ENCODE measurements around the gene CORT. TPM values are rescaled to one million over a fixed set of nuclear protein-coding genes. Genes with fewer than 3 reads are reported as not detected.

The CORT gene
- total RNA-seq, 1 experiment from 2014 or later: 0.33 TPM

- H3K27me3 ChIP-seq: no peaks in the 10 kb centered on the region
- peak overlapping the region; percentile 77 for H3K4me3 ChIP-seq
- DNase-seq: peak; percentile 21
- H3K36me3 ChIP-seq: no peaks in the 10 kb centered on the region
- H3K9me3 ChIP-seq: no peaks in the 10 kb centered on the region
Measured at GRCh38 chr1:10431070-10431730, 18.6 kb upstream of the CORT start.

GRCh38 chr1:10432910-10433700 is 16.7 kb upstream of the CORT start:
- no peaks in the 10 kb centered on the region for H3K9me3 ChIP-seq
- H3K36me3 ChIP-seq: no peaks in the 10 kb centered on the region
- no peak overlapping the region for H3K4me3 ChIP-seq
- H3K27me3 ChIP-seq: no peaks in the 10 kb centered on the region
- DNase-seq: no peak

GRCh38 chr1:10433790-10434189 is 16.0 kb upstream of the CORT start:
- Histone ChIP-seq H3K27me3 (no peaks in the 10 kb centered on the region), H3K9me3 (no peaks in the 10 kb centered on the region), H3K4me3 (no peak overlapping the region), H3K36me3 (no peaks in the 10 kb centered on the region)
- no peak for DNase-seq

- no peak overlapping the region for H3K4me3 ChIP-seq
- H3K9me3 ChIP-seq: no peaks in the 10 kb centered on the region
- H3K27me3 ChIP-seq: no peaks in the 10 kb centered on the region
- H3K36me3 ChIP-seq: no peaks in the 10 kb centered on the region
- no peak for DNase-seq
Measured at GRCh38 chr1:10434590-10434989, 15.2 kb upstream of the CORT start.

GRCh38 chr1:10437052-10437451 is 12.8 kb upstream of the CORT start:
- H3K4me3 ChIP-seq: no peak overlapping the region
- no peaks in the 10 kb centered on the region for H3K9me3 ChIP-seq

GRCh38 chr1:10438677-10439163 is 11.1 kb upstream of the CORT start:
- Histone ChIP-seq H3K27me3 (no peaks in the 10 kb centered on the region), H3K36me3 (no peaks in the 10 kb centered on the region), H3K4me3 (no peak overlapping the region), H3K9me3 (no peaks in the 10 kb centered on the region)
- DNase-seq: no peak

More at GRCh38 chr1:10437052-10437451, 12.8 kb upstream of the CORT start:
- H3K27me3 ChIP-seq: no peaks in the 10 kb centered on the region
- DNase-seq: no peak
- no peaks in the 10 kb centered on the region for H3K36me3 ChIP-seq

- H3K27me3 ChIP-seq: no peaks in the 10 kb centered on the region
- H3K9me3 ChIP-seq: no peaks in the 10 kb centered on the region
- no peak overlapping the region for H3K4me3 ChIP-seq
- no peaks in the 10 kb centered on the region; the same call in 1 of the 2 replicates for H3K36me3 ChIP-seq
- no peak for DNase-seq
Measured at GRCh38 chr1:10440305-10440704, 9.5 kb upstream of the CORT start.

- Histone ChIP-seq H3K4me3 (no peak overlapping the region), H3K36me3 (no peaks in the 10 kb centered on the region; the same call in 1 of the 2 replicates), H3K9me3 (no peaks in the 10 kb centered on the region), H3K27me3 (no peaks in the 10 kb centered on the region)
- no peak for DNase-seq
Measured at GRCh38 chr1:10440794-10441193, 9.0 kb upstream of the CORT start.

GRCh38 chr1:10444248-10444647 is 5.6 kb upstream of the CORT start:
- Histone ChIP-seq H3K4me3 (no peak overlapping the region), H3K27me3 (no peaks in the 10 kb centered on the region), H3K9me3 (no peaks in the 10 kb centered on the region), H3K36me3 (no peaks in the 10 kb centered on the region; the same call in 1 of the 2 replicates)
- DNase-seq: no peak

GRCh38 chr1:10444795-10445397 is 4.9 kb upstream of the CORT start:
- H3K9me3 ChIP-seq: no peaks in the 10 kb centered on the region
- H3K4me3 ChIP-seq: no peak overlapping the region
- DNase-seq: no peak
- no peaks in the 10 kb centered on the region for H3K27me3 ChIP-seq
- H3K36me3 ChIP-seq: no peaks in the 10 kb centered on the region; the same call in 1 of the 2 replicates

- no peak for DNase-seq
- no peaks in the 10 kb centered on the region for H3K9me3 ChIP-seq
Measured at GRCh38 chr1:10446790-10447422, 2.9 kb upstream of the CORT start.

GRCh38 chr1:10450156-10450814 is 454 bp downstream of the CORT start:
- H3K4me3 ChIP-seq: no peak overlapping the region
- H3K27me3 ChIP-seq: no peaks in the 10 kb centered on the region
- no peak for DNase-seq
- no peaks in the 10 kb centered on the region for H3K9me3 ChIP-seq
- no peaks in the 10 kb centered on the region for H3K36me3 ChIP-seq

More at GRCh38 chr1:10446790-10447422, 2.9 kb upstream of the CORT start:
- Histone ChIP-seq H3K36me3 (no peaks in the 10 kb centered on the region; the same call in 1 of the 2 replicates), H3K4me3 (no peak overlapping the region), H3K27me3 (no peaks in the 10 kb centered on the region)

- no peaks in the 10 kb centered on the region for H3K9me3 ChIP-seq
- H3K4me3 ChIP-seq: no peak overlapping the region
- H3K27me3 ChIP-seq: no peaks in the 10 kb centered on the region
- H3K36me3 ChIP-seq: no peaks in the 10 kb centered on the region; the same call in 1 of the 2 replicates
- no peak for DNase-seq
Measured at GRCh38 chr1:10450836-10451235, 1.0 kb downstream of the CORT start.

GRCh38 chr1:10451287-10451686 is 1.5 kb downstream of the CORT start:
- no peak overlapping the region for H3K4me3 ChIP-seq
- peaks cover 2% of the 10 kb centered on the region; the same call in 1 of the 2 replicates for H3K36me3 ChIP-seq
- no peaks in the 10 kb centered on the region for H3K27me3 ChIP-seq
- peak; percentile 15 for DNase-seq
- H3K9me3 ChIP-seq: no peaks in the 10 kb centered on the region

- no peak for DNase-seq
- Histone ChIP-seq H3K36me3 (peaks cover 10% of the 10 kb centered on the region), H3K9me3 (no peaks in the 10 kb centered on the region), H3K4me3 (no peak overlapping the region), H3K27me3 (no peaks in the 10 kb centered on the region)
Measured at GRCh38 chr1:10456048-10456447, 6.2 kb downstream of the CORT start.

GRCh38 chr1:10456661-10457060 is 6.8 kb downstream of the CORT start:
- H3K9me3 ChIP-seq: no peaks in the 10 kb centered on the region
- H3K27me3 ChIP-seq: no peaks in the 10 kb centered on the region
- no peak for DNase-seq
- no peak overlapping the region for H3K4me3 ChIP-seq
- peaks cover 14% of the 10 kb centered on the region for H3K36me3 ChIP-seq

All from MG63 (cell line).